Peyer's patch (tissue), 4 donors: ENCODE measurements around the gene NHSL1.
"Not testable (repeated sequence)": the region's sequence is repeated elsewhere in the genome, so short reads cannot be mapped to it uniquely, and the experiment has no call there.

Experiments used
- POLR2A ChIP-seq, 2 donors: fragments of 450-650 bp; IDR thresholded peaks; one replicate each; pipeline ENCODE4 v1.5.1; 2017; ENCODE audit warnings: antibody characterized with exemption in 2 of 2, mild to moderate bottlenecking in 2 of 2, moderate library complexity in 2 of 2
- TF ChIP-seq, protein P1 (sequence below), 6 experiments: fragments of 450-650 bp in 4 of 6; fragments of 200-600 bp in 2 of 6; sonication (generic) in 1 of 6; IDR thresholded peaks; one replicate each; pipeline ENCODE4 v1.5.1; 2017 to 2019; ENCODE audit warnings: antibody characterized with exemption in 6 of 6, mild to moderate bottlenecking in 3 of 6, moderate library complexity in 1 of 6

DNA sequence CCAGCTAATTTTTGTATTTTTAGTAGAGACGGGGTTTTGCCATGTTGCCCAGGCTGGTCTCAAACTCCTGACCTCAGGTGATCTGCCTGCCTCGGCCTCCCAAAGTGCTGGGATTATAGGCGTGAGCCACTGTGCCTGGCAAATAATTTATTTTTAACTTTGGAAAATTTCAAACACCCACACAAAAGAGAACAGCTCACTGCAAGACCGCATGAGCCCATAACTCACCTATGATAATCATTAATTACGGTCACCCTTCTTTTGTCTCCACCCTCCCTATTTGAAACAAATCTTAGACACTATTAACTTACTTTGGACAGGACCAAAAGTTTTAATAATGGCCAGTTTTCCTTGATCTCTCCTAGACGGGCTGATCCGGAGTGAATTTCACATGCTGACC lies 74.0 kb downstream of the NHSL1 start:
- TF ChIP-seq, protein P1, sequence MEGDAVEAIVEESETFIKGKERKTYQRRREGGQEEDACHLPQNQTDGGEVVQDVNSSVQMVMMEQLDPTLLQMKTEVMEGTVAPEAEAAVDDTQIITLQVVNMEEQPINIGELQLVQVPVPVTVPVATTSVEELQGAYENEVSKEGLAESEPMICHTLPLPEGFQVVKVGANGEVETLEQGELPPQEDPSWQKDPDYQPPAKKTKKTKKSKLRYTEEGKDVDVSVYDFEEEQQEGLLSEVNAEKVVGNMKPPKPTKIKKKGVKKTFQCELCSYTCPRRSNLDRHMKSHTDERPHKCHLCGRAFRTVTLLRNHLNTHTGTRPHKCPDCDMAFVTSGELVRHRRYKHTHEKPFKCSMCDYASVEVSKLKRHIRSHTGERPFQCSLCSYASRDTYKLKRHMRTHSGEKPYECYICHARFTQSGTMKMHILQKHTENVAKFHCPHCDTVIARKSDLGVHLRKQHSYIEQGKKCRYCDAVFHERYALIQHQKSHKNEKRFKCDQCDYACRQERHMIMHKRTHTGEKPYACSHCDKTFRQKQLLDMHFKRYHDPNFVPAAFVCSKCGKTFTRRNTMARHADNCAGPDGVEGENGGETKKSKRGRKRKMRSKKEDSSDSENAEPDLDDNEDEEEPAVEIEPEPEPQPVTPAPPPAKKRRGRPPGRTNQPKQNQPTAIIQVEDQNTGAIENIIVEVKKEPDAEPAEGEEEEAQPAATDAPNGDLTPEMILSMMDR (IDR thresholded peaks at IDR 0.05), result not testable (repeated sequence)
- not testable (repeated sequence) for TF ChIP-seq POLR2A (IDR thresholded peaks at IDR 0.05)
